OCI-LY1 (cell line): ENCODE measurements around the gene IPO7.

Experiments
- CTCF ChIP-seq: fragments of 200-600 bp; sonication (generic), shearing (Covaris generic); IDR thresholded peaks from 2 replicates; pipeline ENCODE4 v1.5.1; 2017; ENCODE audit warnings: mild to moderate bottlenecking, antibody characterized with exemption, low read length, moderate library complexity, mixed read lengths
- EZH2 ChIP-seq: fragments of 200-600 bp; sonication (generic), shearing (Covaris generic); IDR thresholded peaks from 2 replicates; pipeline ENCODE4 v1.8.0; 2017; ENCODE audit warnings: borderline replicate concordance, mixed run types, mild to moderate bottlenecking, antibody characterized with exemption, low read length, moderate library complexity, mixed read lengths

GRCh38 chr11:9385327-9385899 lies 961 bp downstream of the IPO7 start:
- TF ChIP-seq CTCF (no peak), EZH2 (no peak)
